Measurements from ENCODE around the gene OSBPL2. TPM values are rescaled to one million over a fixed set of nuclear protein-coding genes. Genes with fewer than 3 reads are reported as not detected.

OSBPL2 gene
- total RNA-seq, 1 experiment from 2014 or later, result 26.3 TPM

DNA sequence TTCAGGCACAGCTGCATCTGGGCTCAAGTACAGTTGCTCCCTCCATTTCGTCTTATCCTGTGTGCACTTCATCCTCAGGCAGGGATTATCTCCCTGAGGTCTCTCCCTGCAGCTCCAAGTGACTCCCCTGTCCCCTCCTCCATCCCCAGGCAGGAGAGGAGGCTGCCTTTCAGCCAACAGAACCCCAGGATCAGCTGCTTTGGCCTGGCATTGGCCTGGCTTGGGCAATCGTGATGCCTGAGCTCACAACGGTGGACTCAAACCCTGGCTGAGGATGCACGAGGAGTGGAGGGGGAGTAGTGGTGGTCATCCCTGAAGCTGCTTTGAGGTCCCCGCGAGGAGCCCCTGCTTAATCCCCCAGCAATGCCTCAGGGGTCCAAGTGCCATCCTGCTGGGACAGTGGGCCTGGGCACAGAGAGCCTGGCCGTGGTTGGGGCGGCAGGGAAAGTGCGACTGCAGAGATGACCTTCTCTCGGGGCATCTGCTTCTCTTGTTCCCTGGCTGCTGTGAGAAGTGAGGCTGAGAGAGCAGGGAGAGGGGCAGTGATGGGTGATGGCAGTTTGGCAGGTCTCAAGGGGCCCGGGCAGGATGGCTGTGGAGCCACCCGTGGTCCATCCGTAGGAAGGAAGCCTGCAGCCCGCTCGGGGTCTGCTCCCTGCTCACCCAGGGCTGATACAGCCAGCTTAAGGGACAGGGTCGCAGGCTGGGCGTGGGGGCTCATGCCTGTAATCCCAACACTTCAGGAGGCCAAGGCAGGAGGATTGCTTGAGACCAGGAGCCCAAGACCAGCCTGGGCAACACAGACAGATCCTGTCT lies 12.3 kb upstream of the OSBPL2 start:
- peaks cover 64% of the 10 kb centered on the region for H3K27me3 ChIP-seq (replicated peaks; ENCODE audit: insufficient read depth, low read depth, low read length, poor library complexity)
- no peaks in the 10 kb centered on the region for H3K36me3 ChIP-seq (ENCODE audit: insufficient read depth, low read length, poor library complexity, severe bottlenecking)
- H3K27ac ChIP-seq (ENCODE audit: low read depth, low read length, poor library complexity, severe bottlenecking), result no peak overlapping the region
- POLR2A ChIA-PET (ENCODE audit: low non-redundant PET), result no interaction called here
- no peak for DNase-seq (ENCODE audit: low spot score)
- intact Hi-C loops (cut with micrococcal nuclease; ENCODE audit: unreplicated experiment), result no loop called here
- H3K4me1 ChIP-seq (ENCODE audit: insufficient read depth, low read length, poor library complexity, severe bottlenecking), result no peaks in the 10 kb centered on the region
- TF ChIP-seq, protein P1, sequence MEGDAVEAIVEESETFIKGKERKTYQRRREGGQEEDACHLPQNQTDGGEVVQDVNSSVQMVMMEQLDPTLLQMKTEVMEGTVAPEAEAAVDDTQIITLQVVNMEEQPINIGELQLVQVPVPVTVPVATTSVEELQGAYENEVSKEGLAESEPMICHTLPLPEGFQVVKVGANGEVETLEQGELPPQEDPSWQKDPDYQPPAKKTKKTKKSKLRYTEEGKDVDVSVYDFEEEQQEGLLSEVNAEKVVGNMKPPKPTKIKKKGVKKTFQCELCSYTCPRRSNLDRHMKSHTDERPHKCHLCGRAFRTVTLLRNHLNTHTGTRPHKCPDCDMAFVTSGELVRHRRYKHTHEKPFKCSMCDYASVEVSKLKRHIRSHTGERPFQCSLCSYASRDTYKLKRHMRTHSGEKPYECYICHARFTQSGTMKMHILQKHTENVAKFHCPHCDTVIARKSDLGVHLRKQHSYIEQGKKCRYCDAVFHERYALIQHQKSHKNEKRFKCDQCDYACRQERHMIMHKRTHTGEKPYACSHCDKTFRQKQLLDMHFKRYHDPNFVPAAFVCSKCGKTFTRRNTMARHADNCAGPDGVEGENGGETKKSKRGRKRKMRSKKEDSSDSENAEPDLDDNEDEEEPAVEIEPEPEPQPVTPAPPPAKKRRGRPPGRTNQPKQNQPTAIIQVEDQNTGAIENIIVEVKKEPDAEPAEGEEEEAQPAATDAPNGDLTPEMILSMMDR (conservative IDR thresholded peaks at IDR 0.05; ENCODE audit: low read depth, low read length), result no peak
- no peak for TF ChIP-seq EZH2 (IDR thresholded peaks at IDR 0.05; ENCODE audit: borderline replicate concordance, low read depth, low read length, poor library complexity, severe bottlenecking)
- CTCF ChIA-PET, result no interaction called here
- H3K4me3 ChIP-seq (ENCODE audit: low read depth, low read length, poor library complexity, severe bottlenecking), result no peak overlapping the region
- no TSS peak for BruUV-seq (replicated peaks)
- no peaks in the 10 kb centered on the region for H3K9me3 ChIP-seq (ENCODE audit: low read depth, low read length, poor library complexity, severe bottlenecking)

DNA sequence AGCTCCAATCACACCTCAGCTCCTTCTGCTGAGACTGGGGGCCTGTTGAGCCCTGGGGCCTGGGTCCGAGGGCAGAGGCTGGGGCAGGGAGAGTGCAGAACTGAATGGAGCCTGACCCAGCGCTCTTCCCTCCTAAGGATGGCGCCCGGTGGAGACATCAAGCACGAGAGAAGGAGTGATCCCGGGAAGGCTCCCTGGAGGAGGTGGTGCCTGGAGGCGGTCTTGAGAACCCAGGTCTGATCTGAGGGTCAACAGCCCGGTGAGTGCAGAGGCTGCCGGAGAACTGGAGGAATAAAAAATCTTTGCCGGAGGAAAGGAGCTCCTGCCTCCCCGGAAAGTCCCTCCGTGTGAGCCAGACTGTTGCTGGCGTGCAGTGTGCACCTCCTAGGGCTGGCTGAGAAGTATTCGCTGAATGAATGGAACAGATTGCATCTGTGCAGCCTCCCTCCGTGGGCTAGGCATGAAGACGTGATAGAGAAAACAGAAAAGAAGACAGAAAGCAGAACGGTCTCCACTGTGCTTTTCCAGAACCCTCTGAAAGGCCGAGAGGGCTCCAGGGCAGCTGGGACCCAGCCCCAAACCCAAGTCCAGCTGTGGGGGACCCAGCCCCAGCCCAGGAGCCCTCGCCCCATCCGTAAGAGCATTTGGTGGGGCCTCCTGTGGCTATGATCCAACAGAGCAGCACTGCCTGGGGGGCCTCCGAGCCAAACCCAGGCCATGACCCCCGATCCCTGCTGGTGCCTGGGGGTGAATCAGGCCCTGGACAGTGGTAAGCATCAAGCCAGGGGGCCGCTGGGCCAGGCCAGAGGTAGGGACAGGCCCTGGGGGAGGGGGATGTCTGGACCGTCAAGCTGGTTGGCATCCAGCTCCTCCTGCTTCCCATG lies 11.4 kb upstream of the OSBPL2 start:
- no peak for DNase-seq (ENCODE audit: low spot score)
- TF ChIP-seq, protein P1 (conservative IDR thresholded peaks at IDR 0.05; ENCODE audit: low read depth, low read length), result no peak
- no peak for TF ChIP-seq EZH2 (IDR thresholded peaks at IDR 0.05; ENCODE audit: borderline replicate concordance, low read depth, low read length, poor library complexity, severe bottlenecking)
- intact Hi-C loops (cut with micrococcal nuclease; ENCODE audit: unreplicated experiment), result no loop called here
- no peak overlapping the region for H3K27ac ChIP-seq (ENCODE audit: low read depth, low read length, poor library complexity, severe bottlenecking)
- ChIA-PET CTCF (no interaction called here), POLR2A (ENCODE audit: low non-redundant PET) (no interaction called here)
- no peaks in the 10 kb centered on the region for H3K4me1 ChIP-seq (ENCODE audit: insufficient read depth, low read length, poor library complexity, severe bottlenecking)
- H3K27me3 ChIP-seq (replicated peaks; ENCODE audit: insufficient read depth, low read depth, low read length, poor library complexity), result peaks cover 54% of the 10 kb centered on the region
- no TSS peak for BruUV-seq (replicated peaks)
- no peaks in the 10 kb centered on the region for H3K36me3 ChIP-seq (ENCODE audit: insufficient read depth, low read length, poor library complexity, severe bottlenecking)
- H3K9me3 ChIP-seq (ENCODE audit: low read depth, low read length, poor library complexity, severe bottlenecking), result no peaks in the 10 kb centered on the region
- H3K4me3 ChIP-seq (ENCODE audit: low read depth, low read length, poor library complexity, severe bottlenecking), result no peak overlapping the region

DNA sequence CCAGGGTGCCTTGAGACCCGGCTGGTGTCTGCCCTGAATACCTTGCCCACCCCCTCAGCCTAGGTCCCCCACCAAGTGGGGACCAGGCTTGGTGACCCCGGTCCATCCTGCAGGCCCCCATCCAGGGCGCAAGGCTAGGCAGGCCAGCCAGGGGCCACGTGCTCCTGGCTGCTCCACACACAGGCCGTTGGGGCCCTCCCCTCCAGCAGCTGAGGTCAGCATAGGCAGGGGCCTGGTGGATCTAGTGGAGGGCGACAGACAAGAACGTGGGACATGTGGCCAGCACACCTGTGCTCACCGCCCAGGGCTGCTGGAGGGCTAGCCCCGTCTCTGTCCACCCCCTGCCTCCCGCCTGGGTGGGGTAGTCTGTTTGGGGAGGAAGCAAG lies 10.7 kb upstream of the OSBPL2 start:
- intact Hi-C loops (cut with micrococcal nuclease; ENCODE audit: unreplicated experiment), result no loop called here

More for the DNA sequence above, 10.7 kb upstream of the OSBPL2 start:
- TF ChIP-seq, protein P1 (conservative IDR thresholded peaks at IDR 0.05; ENCODE audit: low read depth, low read length), result no peak
- TF ChIP-seq EZH2 (IDR thresholded peaks at IDR 0.05; ENCODE audit: borderline replicate concordance, low read depth, low read length, poor library complexity, severe bottlenecking), result no peak
- no peaks in the 10 kb centered on the region for H3K4me1 ChIP-seq (ENCODE audit: insufficient read depth, low read length, poor library complexity, severe bottlenecking)
- H3K27ac ChIP-seq (ENCODE audit: low read depth, low read length, poor library complexity, severe bottlenecking), result no peak overlapping the region
- ChIA-PET POLR2A (ENCODE audit: low non-redundant PET) (no interaction called here), CTCF (no interaction called here)
- no TSS peak for BruUV-seq (replicated peaks)
- no peak for DNase-seq (ENCODE audit: low spot score)
- H3K27me3 ChIP-seq (replicated peaks; ENCODE audit: insufficient read depth, low read depth, low read length, poor library complexity), result peaks cover 48% of the 10 kb centered on the region
- no peaks in the 10 kb centered on the region for H3K36me3 ChIP-seq (ENCODE audit: insufficient read depth, low read length, poor library complexity, severe bottlenecking)
- H3K9me3 ChIP-seq (ENCODE audit: low read depth, low read length, poor library complexity, severe bottlenecking), result no peaks in the 10 kb centered on the region
- H3K4me3 ChIP-seq (ENCODE audit: low read depth, low read length, poor library complexity, severe bottlenecking), result no peak overlapping the region
